HEK293 (cell line): ENCODE data around the gene OR56A1.

ENCODE experiments used
- CTCF ChIA-PET: fragments of 350-600 bp; formaldehyde crosslinking; extraction: SDS; loops from one replicate; lab custom pipeline; 2021; ENCODE audit warnings: antibody characterized with exemption; lab: Yijun Ruan, JAX
- POLR2A ChIA-PET: fragments of 300-600 bp; formaldehyde crosslinking; extraction: SDS; loops from one replicate; lab custom pipeline; 2020; ENCODE audit warnings: antibody characterized with exemption, inconsistent platforms; lab: Yijun Ruan, JAX
- H3K27ac ChIP-seq: fragments of 200-500 bp; sonication (Bioruptor generic); 2 replicates; pipeline ENCODE4 v1.5.1; 2014; ENCODE audit warnings: low read depth, low read length, control low read depth, inconsistent platforms; ENCODE audit errors: extremely low read depth
- H3K36me3 ChIP-seq, 2 experiments: fragments of 200-500 bp in 1 of 2; sonication (Bioruptor generic) in 1 of 2; 1 replicate in 1 of 2; 2 replicates in 1 of 2; pipeline ENCODE4 v1.5.1; 2014 to 2017; ENCODE audit warnings: inconsistent platforms in 2 of 2, low read length in 2 of 2; ENCODE audit not compliant: control insufficient read depth in 2 of 2, insufficient read depth in 1 of 2
- H3K4me1 ChIP-seq: fragments of 200-500 bp; sonication (Bioruptor generic); 2 replicates; pipeline ENCODE4 v1.5.1; 2014; ENCODE audit warnings: mild to moderate bottlenecking, low read length, inconsistent platforms; ENCODE audit not compliant: control insufficient read depth, insufficient read depth
- H3K4me3 ChIP-seq: 2 replicates; pipeline ENCODE4 v1.5.1; 2011; ENCODE audit warnings: low read depth, mild to moderate bottlenecking, control low read depth, low read length, moderate library complexity
- H3K9me3 ChIP-seq: fragments of 200-500 bp; sonication (Bioruptor generic); 2 replicates; pipeline ENCODE4 v1.5.1; 2014; ENCODE audit warnings: low read depth, low read length, inconsistent platforms; ENCODE audit not compliant: control insufficient read depth, insufficient read depth
- ELK4 ChIP-seq: IDR thresholded peaks from 2 replicates; pipeline ENCODE4 v1.6.1; 2011; ENCODE audit warnings: mild to moderate bottlenecking, low read depth, low read length, borderline replicate concordance
- GLIS2 ChIP-seq: fragments of 450-650 bp; formaldehyde crosslinking; IDR thresholded peaks from 2 replicates; pipeline ENCODE4 v1.5.1; 2016; ENCODE audit warnings: missing biosample characterization, missing genetic modification characterization
- HOXC10 ChIP-seq: sonication (generic); formaldehyde crosslinking; IDR thresholded peaks from 2 replicates; pipeline ENCODE4 v1.8.1; 2023; ENCODE audit warnings: mild to moderate bottlenecking, missing genetic modification reagents
- KLF8 ChIP-seq: fragments of 450-650 bp; formaldehyde crosslinking; IDR thresholded peaks from 2 replicates; pipeline ENCODE4 v1.5.1; 2016; ENCODE audit warnings: missing biosample characterization, missing genetic modification characterization
- MYNN ChIP-seq: fragments of 450-650 bp; formaldehyde crosslinking; IDR thresholded peaks from 2 replicates; pipeline ENCODE4 v1.5.1; 2016; ENCODE audit warnings: missing biosample characterization, missing genetic modification characterization, borderline replicate concordance
- PBX3 ChIP-seq: sonication (generic); formaldehyde crosslinking; IDR thresholded peaks from 2 replicates; pipeline ENCODE4 v1.8.1; 2022; ENCODE audit warnings: mild to moderate bottlenecking, moderate library complexity, missing genetic modification reagents
- PRDM1 ChIP-seq: fragments of 450-650 bp; formaldehyde crosslinking; IDR thresholded peaks from 2 replicates; pipeline ENCODE4; 2016; ENCODE audit warnings: missing biosample characterization, missing genetic modification characterization
- YY2 ChIP-seq: fragments of 450-650 bp; formaldehyde crosslinking; IDR thresholded peaks from 2 replicates; pipeline ENCODE4 v1.5.1; 2016; ENCODE audit warnings: missing biosample characterization, missing genetic modification characterization
- ZBTB1 ChIP-seq: fragments of 450-650 bp; formaldehyde crosslinking; IDR thresholded peaks from 2 replicates; pipeline ENCODE4 v1.5.1; 2016; ENCODE audit warnings: missing biosample characterization, missing genetic modification characterization
- ZFHX2 ChIP-seq: fragments of 450-650 bp; formaldehyde crosslinking; conservative IDR thresholded peaks from 2 replicates; pipeline ENCODE4 v1.5.1; 2016; ENCODE audit warnings: missing biosample characterization, missing genetic modification characterization
- ZNF132 ChIP-seq: fragments of 450-650 bp; formaldehyde crosslinking; IDR thresholded peaks from 2 replicates; pipeline ENCODE4 v1.5.1; 2017; ENCODE audit warnings: missing biosample characterization, missing genetic modification characterization, borderline replicate concordance
- ZNF155 ChIP-seq: fragments of 450-650 bp; formaldehyde crosslinking; IDR thresholded peaks from 2 replicates; pipeline ENCODE4 v1.5.1; 2016; ENCODE audit warnings: missing biosample characterization, missing genetic modification characterization
- ZNF169 ChIP-seq: fragments of 450-650 bp; formaldehyde crosslinking; IDR thresholded peaks from 2 replicates; pipeline ENCODE4 v1.5.1; 2016; ENCODE audit warnings: missing biosample characterization, missing genetic modification characterization
- ZNF18 ChIP-seq: fragments of 450-650 bp; formaldehyde crosslinking; IDR thresholded peaks from 2 replicates; pipeline ENCODE4 v1.5.1; 2016; ENCODE audit warnings: missing biosample characterization, missing genetic modification characterization
- ZNF2 ChIP-seq: fragments of 450-650 bp; formaldehyde crosslinking; IDR thresholded peaks from 2 replicates; pipeline ENCODE4 v1.5.1; 2016; ENCODE audit warnings: missing biosample characterization, missing genetic modification characterization
- ZNF335 ChIP-seq: fragments of 450-650 bp; formaldehyde crosslinking; conservative IDR thresholded peaks from 2 replicates; pipeline ENCODE4 v1.5.1; 2016; ENCODE audit warnings: missing biosample characterization, missing genetic modification characterization
- ZNF341 ChIP-seq: fragments of 450-650 bp; formaldehyde crosslinking; IDR thresholded peaks from 2 replicates; pipeline ENCODE4; 2016; ENCODE audit warnings: low read depth, missing biosample characterization, missing genetic modification characterization
- ZNF558 ChIP-seq: fragments of 450-650 bp; formaldehyde crosslinking; IDR thresholded peaks from 2 replicates; pipeline ENCODE4 v1.5.1; 2016; ENCODE audit warnings: missing biosample characterization, missing genetic modification characterization
- ZNF610 ChIP-seq: fragments of 450-650 bp; formaldehyde crosslinking; IDR thresholded peaks from 2 replicates; pipeline ENCODE4 v1.5.1; 2016; ENCODE audit warnings: missing biosample characterization, missing genetic modification characterization, borderline replicate concordance
- ZNF660 ChIP-seq: fragments of 450-650 bp; IDR thresholded peaks from 2 replicates; pipeline ENCODE4 v1.5.1; 2018; ENCODE audit warnings: missing biosample characterization, mild to moderate bottlenecking, missing genetic modification characterization
- ZNF670 ChIP-seq: fragments of 450-650 bp; formaldehyde crosslinking; IDR thresholded peaks from 2 replicates; pipeline ENCODE4 v1.5.1; 2016; ENCODE audit warnings: missing biosample characterization, missing genetic modification characterization, low read depth
- ZNF707 ChIP-seq: fragments of 450-650 bp; formaldehyde crosslinking; IDR thresholded peaks from 2 replicates; pipeline ENCODE4 v1.5.1; 2016; ENCODE audit warnings: missing biosample characterization, missing genetic modification characterization
- ZNF791 ChIP-seq: fragments of 450-650 bp; formaldehyde crosslinking; IDR thresholded peaks from 2 replicates; pipeline ENCODE4 v1.5.1; 2016; ENCODE audit warnings: missing biosample characterization, missing genetic modification characterization
- ZNF792 ChIP-seq: fragments of 450-650 bp; formaldehyde crosslinking; IDR thresholded peaks from 2 replicates; pipeline ENCODE4 v1.5.1; 2016; ENCODE audit warnings: missing biosample characterization, missing genetic modification characterization
- ZNF843 ChIP-seq: fragments of 450-650 bp; formaldehyde crosslinking; IDR thresholded peaks from 2 replicates; pipeline ENCODE4 v1.5.1; 2016; ENCODE audit warnings: missing biosample characterization, missing genetic modification characterization
- TF ChIP-seq, protein P1 (sequence below): fragments of 450-650 bp; formaldehyde crosslinking; IDR thresholded peaks from 2 replicates; pipeline ENCODE4 v1.5.1; 2016; ENCODE audit warnings: missing biosample characterization, missing genetic modification characterization
- TF ChIP-seq, protein P2 (sequence below): fragments of 450-650 bp; formaldehyde crosslinking; IDR thresholded peaks from 2 replicates; pipeline ENCODE4 v1.5.1; 2016; ENCODE audit warnings: missing biosample characterization, missing genetic modification characterization
- TF ChIP-seq, protein P3 (sequence below): fragments of 450-650 bp; formaldehyde crosslinking; IDR thresholded peaks from 2 replicates; pipeline ENCODE4 v1.5.1; 2016; ENCODE audit warnings: missing biosample characterization, missing genetic modification characterization, borderline replicate concordance

Gene OR56A1, protein sequence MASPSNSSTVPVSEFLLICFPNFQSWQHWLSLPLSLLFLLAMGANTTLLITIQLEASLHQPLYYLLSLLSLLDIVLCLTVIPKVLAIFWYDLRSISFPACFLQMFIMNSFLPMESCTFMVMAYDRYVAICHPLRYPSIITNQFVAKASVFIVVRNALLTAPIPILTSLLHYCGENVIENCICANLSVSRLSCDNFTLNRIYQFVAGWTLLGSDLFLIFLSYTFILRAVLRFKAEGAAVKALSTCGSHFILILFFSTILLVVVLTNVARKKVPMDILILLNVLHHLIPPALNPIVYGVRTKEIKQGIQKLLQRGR

GRCh38 chr11:6030708-6031405, at the start of gene OR56A1:
TSS of gene OR56A1 (minus strand) at chr11:6030758. CDS start at chr11:6027692, 3,066 bp downstream.
- Histone ChIP-seq H3K4me3 (no peak within 1 kb of the TSS), H3K36me3 (no peaks in the 10 kb centered on the region), H3K4me1 (no peaks in the 10 kb centered on the region), H3K27ac (no peak within 1 kb of the TSS), H3K9me3 (no peaks in the 10 kb centered on the region)
- ChIA-PET POLR2A (no interaction called here), CTCF (interaction anchor here (0.6 kb wide), 1 partner anchor 8 kb away, joined by 4 read pairs; no protein-coding TSS in a partner anchor)
- TF ChIP-seq MYNN (tag by site-specific recombination) (no peak), ZFHX2 (no peak), HOXC10 (no peak), ZNF2 (no peak), ZNF341 (tag by site-specific recombination) (no peak), ZNF670 (no peak), YY2 (tag by site-specific recombination) (no peak), ZNF558 (tag by site-specific recombination) (no peak), ZNF335 (tag by site-specific recombination) (no peak), ZNF610 (tag by site-specific recombination) (no peak), PRDM1 (no peak)
- TF ChIP-seq, protein P1, sequence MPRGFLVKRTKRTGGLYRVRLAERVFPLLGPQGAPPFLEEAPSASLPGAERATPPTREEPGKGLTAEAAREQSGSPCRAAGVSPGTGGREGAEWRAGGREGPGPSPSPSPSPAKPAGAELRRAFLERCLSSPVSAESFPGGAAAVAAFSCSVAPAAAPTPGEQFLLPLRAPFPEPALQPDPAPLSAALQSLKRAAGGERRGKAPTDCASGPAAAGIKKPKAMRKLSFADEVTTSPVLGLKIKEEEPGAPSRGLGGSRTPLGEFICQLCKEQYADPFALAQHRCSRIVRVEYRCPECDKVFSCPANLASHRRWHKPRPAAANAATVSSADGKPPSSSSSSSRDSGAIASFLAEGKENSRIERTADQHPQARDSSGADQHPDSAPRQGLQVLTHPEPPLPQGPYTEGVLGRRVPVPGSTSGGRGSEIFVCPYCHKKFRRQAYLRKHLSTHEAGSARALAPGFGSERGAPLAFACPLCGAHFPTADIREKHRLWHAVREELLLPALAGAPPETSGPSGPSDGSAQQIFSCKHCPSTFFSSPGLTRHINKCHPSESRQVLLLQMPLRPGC (tag by site-specific recombination), result no peak

GRCh38 chr11:6079463-6079862, 48.9 kb upstream of the OR56A1 start:
- H3K27ac ChIP-seq, result no peak overlapping the region
- no peak overlapping the region for H3K4me3 ChIP-seq
- ChIA-PET POLR2A (no interaction called here), CTCF (no interaction called here)
- no peaks in the 10 kb centered on the region for H3K36me3 ChIP-seq
- H3K4me1 ChIP-seq, result no peaks in the 10 kb centered on the region
- TF ChIP-seq, protein P2, sequence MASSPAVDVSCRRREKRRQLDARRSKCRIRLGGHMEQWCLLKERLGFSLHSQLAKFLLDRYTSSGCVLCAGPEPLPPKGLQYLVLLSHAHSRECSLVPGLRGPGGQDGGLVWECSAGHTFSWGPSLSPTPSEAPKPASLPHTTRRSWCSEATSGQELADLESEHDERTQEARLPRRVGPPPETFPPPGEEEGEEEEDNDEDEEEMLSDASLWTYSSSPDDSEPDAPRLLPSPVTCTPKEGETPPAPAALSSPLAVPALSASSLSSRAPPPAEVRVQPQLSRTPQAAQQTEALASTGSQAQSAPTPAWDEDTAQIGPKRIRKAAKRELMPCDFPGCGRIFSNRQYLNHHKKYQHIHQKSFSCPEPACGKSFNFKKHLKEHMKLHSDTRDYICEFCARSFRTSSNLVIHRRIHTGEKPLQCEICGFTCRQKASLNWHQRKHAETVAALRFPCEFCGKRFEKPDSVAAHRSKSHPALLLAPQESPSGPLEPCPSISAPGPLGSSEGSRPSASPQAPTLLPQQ (tag by site-specific recombination), result no peak
- TF ChIP-seq ZNF155 (tag by site-specific recombination) (no peak), GLIS2 (tag by site-specific recombination) (no peak), ELK4 (no peak), ZNF791 (tag by site-specific recombination) (no peak), PBX3 (CRISPR knock-in tag) (no peak), ZNF843 (tag by site-specific recombination) (no peak), ZNF132 (tag by site-specific recombination) (no peak), KLF8 (tag by site-specific recombination) (no peak), ZNF792 (no peak), ZNF169 (tag by site-specific recombination) (no peak), ZBTB1 (no peak), ZNF707 (tag by site-specific recombination) (no peak), ZNF660 (tag by site-specific recombination) (no peak), ZNF18 (tag by site-specific recombination) (no peak)
- TF ChIP-seq, protein P3, sequence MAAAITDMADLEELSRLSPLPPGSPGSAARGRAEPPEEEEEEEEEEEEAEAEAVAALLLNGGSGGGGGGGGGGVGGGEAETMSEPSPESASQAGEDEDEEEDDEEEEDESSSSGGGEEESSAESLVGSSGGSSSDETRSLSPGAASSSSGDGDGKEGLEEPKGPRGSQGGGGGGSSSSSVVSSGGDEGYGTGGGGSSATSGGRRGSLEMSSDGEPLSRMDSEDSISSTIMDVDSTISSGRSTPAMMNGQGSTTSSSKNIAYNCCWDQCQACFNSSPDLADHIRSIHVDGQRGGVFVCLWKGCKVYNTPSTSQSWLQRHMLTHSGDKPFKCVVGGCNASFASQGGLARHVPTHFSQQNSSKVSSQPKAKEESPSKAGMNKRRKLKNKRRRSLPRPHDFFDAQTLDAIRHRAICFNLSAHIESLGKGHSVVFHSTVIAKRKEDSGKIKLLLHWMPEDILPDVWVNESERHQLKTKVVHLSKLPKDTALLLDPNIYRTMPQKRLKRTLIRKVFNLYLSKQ (tag by site-specific recombination), result no peak
- no peaks in the 10 kb centered on the region for H3K9me3 ChIP-seq
